ENCODE measurements around the gene IFNG. TPM values are rescaled to one million over a fixed set of nuclear protein-coding genes. Genes with fewer than 3 reads are reported as not detected.

IFNG gene
- polyA plus RNA-seq, 1 donor from 2014 or later: not detected

DNA sequence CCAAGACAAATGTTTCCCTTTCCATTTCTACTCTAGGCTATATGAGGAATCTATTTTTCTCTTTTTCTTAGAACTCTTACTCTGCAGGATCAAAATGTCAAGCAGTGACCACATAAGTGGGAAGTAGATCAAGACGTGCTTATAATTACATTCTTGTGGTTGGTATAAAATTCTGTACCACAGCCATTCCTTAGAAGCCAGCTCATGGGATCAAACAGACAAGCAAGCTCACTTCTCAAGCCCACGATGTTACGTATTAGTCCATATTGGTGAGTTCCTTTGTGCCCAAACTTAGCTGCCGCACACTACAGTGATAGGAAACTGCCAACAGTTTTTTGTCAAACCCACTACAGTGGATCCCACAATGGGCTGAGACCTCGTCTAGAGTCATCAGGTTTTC is 53.4 kb downstream of the IFNG start:
- H3K27ac ChIP-seq (ENCODE audit: low read length): no peak overlapping the region
- TF ChIP-seq EP300 (conservative IDR thresholded peaks at IDR 0.05; ENCODE audit: poor library complexity, severe bottlenecking) (no peak), RAD21 (conservative IDR thresholded peaks at IDR 0.05) (no peak), REST (IDR thresholded peaks at IDR 0.05; ENCODE audit: borderline replicate concordance) (no peak), TAF1 (IDR thresholded peaks at IDR 0.05; ENCODE audit: low read depth) (no peak), POLR2AphosphoS5 (IDR thresholded peaks at IDR 0.05) (no peak), EZH2 (IDR thresholded peaks at IDR 0.05; ENCODE audit: borderline replicate concordance, insufficient read depth, low read length, poor library complexity, severe bottlenecking) (no peak), CTCF (IDR thresholded peaks at IDR 0.05; ENCODE audit: poor library complexity, severe bottlenecking) (no peak), SMC3 (conservative IDR thresholded peaks at IDR 0.05; ENCODE audit: poor library complexity) (no peak), MXI1 (conservative IDR thresholded peaks at IDR 0.05; ENCODE audit: poor library complexity, severe bottlenecking) (no peak)

More for the DNA sequence above, 53.4 kb downstream of the IFNG start:
- no peaks in the 10 kb centered on the region for H3K27me3 ChIP-seq (ENCODE audit: insufficient read depth, low read depth, low read length)
- no peaks in the 10 kb centered on the region for H3K36me3 ChIP-seq (ENCODE audit: insufficient read depth, low read length)
- no peaks in the 10 kb centered on the region for H3F3A ChIP-seq (ENCODE audit: insufficient read depth, low read length, poor library complexity, severe bottlenecking)
- no peak overlapping the region for H3K9ac ChIP-seq (ENCODE audit: low read length)
- H3K79me2 ChIP-seq (replicated peaks; ENCODE audit: insufficient read depth, low read length): no peaks in the 10 kb centered on the region
- H3K4me3 ChIP-seq (ENCODE audit: low read length): no peak overlapping the region
- no peaks in the 10 kb centered on the region for H3K9me2 ChIP-seq (ENCODE audit: insufficient read depth, low read length)
- no peaks in the 10 kb centered on the region for H4K20me1 ChIP-seq (ENCODE audit: insufficient read depth)
- H2AFZ ChIP-seq (ENCODE audit: low read depth, low read length): no peak overlapping the region
- no peak overlapping the region for H3K4me2 ChIP-seq (ENCODE audit: low read length)
- H3K9me3 ChIP-seq (ENCODE audit: low read length): no peaks in the 10 kb centered on the region

Other genes starting within 250 kb of the IFNG start
- not detected in 2 replicates for gene IFNG-AS1, start 170.3 kb downstream of the IFNG start, polyA plus RNA-seq
- not detected in 2 replicates for gene IL26, start 66.1 kb upstream of the IFNG start, polyA plus RNA-seq
- not detected in 2 replicates for gene IL22, start 93.9 kb upstream of the IFNG start, polyA plus RNA-seq
- 35.5 and 37.0 TPM in 2 replicates for gene MDM1, start 172.6 kb upstream of the IFNG start, polyA plus RNA-seq